Karpas-422 (cell line): ENCODE measurements around the gene HEPHL1. TPM values are rescaled to one million over a fixed set of nuclear protein-coding genes. Genes with fewer than 3 reads are reported as not detected.

Experiments
- DNase-seq: peaks from one replicate; pipeline ENCODE4 v3.0.0-alpha.2; 2015
- H2AFZ ChIP-seq: fragments of 200-600 bp; sonication (generic); 2 replicates; pipeline ENCODE4 v1.6.1; 2014; ENCODE audit warnings: antibody characterized with exemption, low read length, mixed read lengths
- H3K27ac ChIP-seq: fragments of 200-600 bp; sonication (generic); 2 replicates; pipeline ENCODE4 v1.5.1; 2014; ENCODE audit warnings: mild to moderate bottlenecking, low read length, moderate library complexity
- H3K27me3 ChIP-seq: fragments of 200-600 bp; sonication (generic); 2 replicates; pipeline ENCODE4 v1.6.1; 2014; ENCODE audit warnings: low read length, mixed read lengths
- H3K36me3 ChIP-seq: fragments of 200-600 bp; sonication (generic); 2 replicates; pipeline ENCODE4 v1.6.1; 2014; ENCODE audit warnings: low read length, mixed read lengths; ENCODE audit not compliant: insufficient read depth
- H3K4me1 ChIP-seq: fragments of 200-600 bp; sonication (generic); 2 replicates; pipeline ENCODE4 v1.6.1; 2014; ENCODE audit warnings: mild to moderate bottlenecking, low read length, mixed read lengths
- H3K4me2 ChIP-seq: fragments of 200-600 bp; sonication (generic); 2 replicates; pipeline ENCODE4 v1.6.1; 2014; ENCODE audit warnings: low read length, low read depth, mild to moderate bottlenecking; ENCODE audit not compliant: poor library complexity, severe bottlenecking
- H3K4me3 ChIP-seq: fragments of 200-600 bp; sonication (generic); 2 replicates; pipeline ENCODE4 v1.5.1; 2014; ENCODE audit warnings: mild to moderate bottlenecking, antibody characterized with exemption, low read length, mixed read lengths
- H3K79me2 ChIP-seq: fragments of 200-600 bp; sonication (generic); 2 replicates; pipeline ENCODE4 v1.6.1; 2014; ENCODE audit warnings: mild to moderate bottlenecking, low read length, mixed read lengths
- H3K9ac ChIP-seq: fragments of 200-600 bp; sonication (generic); 2 replicates; pipeline ENCODE4 v1.6.0; 2014; ENCODE audit warnings: low read length
- H3K9me2 ChIP-seq: fragments of 200-600 bp; sonication (generic), shearing (Covaris generic); replicated peaks from 2 replicates; pipeline ENCODE4 v1.6.0; 2014; ENCODE audit warnings: mild to moderate bottlenecking, low read length, moderate library complexity; ENCODE audit not compliant: insufficient read depth
- H3K9me3 ChIP-seq: fragments of 300-700, 200-600 bp; sonication (generic); 2 replicates; pipeline ENCODE4 v1.6.1; 2014; ENCODE audit warnings: low read length, mixed read lengths
- H4K20me1 ChIP-seq: fragments of 200-600 bp; sonication (generic); 2 replicates; pipeline ENCODE4 v1.6.1; 2014; ENCODE audit warnings: mild to moderate bottlenecking, antibody characterized with exemption, low read length, low read depth; ENCODE audit not compliant: insufficient read depth
- total RNA-seq: library from RNA; depleted of rRNA; stranded (reverse); fragments of >200 nt; shearing (Covaris generic); gene quantifications from 2 replicates; pipeline ENCODE4 v1.2.3, GENCODE V29; 2014; ENCODE audit warnings: low replicate concordance

HEPHL1 gene
- total RNA-seq, 1 experiment from 2014 or later: not detected

GRCh38 chr11:94062360-94062759 lies 41.2 kb downstream of the HEPHL1 start:
- Histone ChIP-seq H3K4me2 (no peak overlapping the region), H2AFZ (no peak overlapping the region), H3K4me1 (no peaks in the 10 kb centered on the region), H3K9me3 (no peaks in the 10 kb centered on the region), H3K9me2 (no peaks in the 10 kb centered on the region), H3K4me3 (no peak overlapping the region), H3K9ac (no peak overlapping the region), H3K27me3 (no peaks in the 10 kb centered on the region), H3K36me3 (no peaks in the 10 kb centered on the region), H3K79me2 (no peaks in the 10 kb centered on the region), H3K27ac (no peak overlapping the region), H4K20me1 (no peaks in the 10 kb centered on the region)
- no peak for DNase-seq

DNA sequence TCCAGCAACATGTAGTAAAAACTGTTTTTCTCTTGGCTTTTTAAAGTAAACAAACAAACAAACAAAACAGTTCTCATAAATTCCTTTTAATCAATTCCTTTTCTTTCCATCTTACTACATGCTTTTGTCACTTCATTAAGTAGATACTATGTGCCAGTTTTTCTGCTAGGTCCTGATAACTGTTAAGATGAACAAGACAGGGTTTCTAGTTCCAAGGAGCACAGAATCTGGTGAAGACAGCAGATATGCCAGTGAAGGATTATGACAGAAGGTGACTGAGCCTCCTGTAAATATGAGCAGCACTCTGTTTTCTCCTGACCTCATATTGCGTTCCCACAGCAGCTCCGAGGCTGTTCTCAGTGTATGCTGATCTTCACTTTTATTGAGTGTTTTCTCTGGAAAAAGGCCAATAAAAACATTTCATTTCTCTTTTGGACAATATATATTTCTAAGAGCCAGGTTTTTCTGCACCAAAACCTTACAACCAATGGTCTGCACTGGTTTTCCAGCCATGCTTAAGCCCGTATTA lies 45.8 kb downstream of the HEPHL1 start:
- Histone ChIP-seq H4K20me1 (no peaks in the 10 kb centered on the region), H3K36me3 (no peaks in the 10 kb centered on the region), H3K4me1 (no peaks in the 10 kb centered on the region), H3K27ac (no peak overlapping the region), H3K9me3 (no peaks in the 10 kb centered on the region), H2AFZ (no peak overlapping the region), H3K27me3 (no peaks in the 10 kb centered on the region), H3K4me3 (no peak overlapping the region), H3K4me2 (no peak overlapping the region), H3K79me2 (no peaks in the 10 kb centered on the region), H3K9me2 (no peaks in the 10 kb centered on the region), H3K9ac (no peak overlapping the region)
- DNase-seq: no peak

- Histone ChIP-seq H3K27ac (no peak overlapping the region), H4K20me1 (no peaks in the 10 kb centered on the region), H3K9ac (no peak overlapping the region), H3K4me3 (no peak overlapping the region), H2AFZ (no peak overlapping the region), H3K4me2 (no peak overlapping the region), H3K4me1 (no peaks in the 10 kb centered on the region), H3K27me3 (no peaks in the 10 kb centered on the region), H3K9me3 (no peaks in the 10 kb centered on the region), H3K9me2 (no peaks in the 10 kb centered on the region), H3K79me2 (no peaks in the 10 kb centered on the region), H3K36me3 (no peaks in the 10 kb centered on the region)
- DNase-seq: no peak
Observed at GRCh38 chr11:94068764-94069163, 47.6 kb downstream of the HEPHL1 start.

- Histone ChIP-seq H3K4me1 (no peaks in the 10 kb centered on the region), H2AFZ (no peak overlapping the region), H3K4me2 (no peak overlapping the region), H3K9me2 (no peaks in the 10 kb centered on the region), H3K36me3 (no peaks in the 10 kb centered on the region), H3K27me3 (0 out of 2 replicates have a peak, but pooled peaks cover 3% of the 10 kb centered on the region), H3K79me2 (no peaks in the 10 kb centered on the region), H3K9ac (no peak overlapping the region), H3K27ac (no peak overlapping the region), H3K4me3 (no peak overlapping the region), H3K9me3 (no peaks in the 10 kb centered on the region), H4K20me1 (no peaks in the 10 kb centered on the region)
- DNase-seq: no peak
Observed at GRCh38 chr11:94077552-94078293, 56.6 kb downstream of the HEPHL1 start.

DNA sequence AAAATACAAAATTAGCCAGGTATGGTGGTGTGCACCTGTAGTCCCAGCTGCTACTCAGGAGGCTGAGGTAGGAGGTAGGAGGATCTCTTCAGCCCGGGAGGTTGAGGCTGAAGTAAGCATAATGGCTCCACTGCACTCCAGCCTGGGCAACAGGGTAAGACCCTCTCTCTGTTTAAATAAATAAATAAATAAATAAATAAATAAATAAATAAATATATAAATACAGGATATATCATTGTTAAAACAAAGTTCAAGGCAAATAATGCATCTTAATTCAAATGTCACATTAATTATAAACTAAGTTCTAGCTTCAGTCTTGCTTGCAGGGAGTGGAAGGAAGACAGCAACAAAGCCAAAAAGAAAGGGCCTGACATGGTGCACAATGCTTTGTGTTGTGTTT lies 63.0 kb downstream of the HEPHL1 start:
- no peak overlapping the region for H3K9ac ChIP-seq
- no peak for DNase-seq
- no peaks in the 10 kb centered on the region for H3K9me2 ChIP-seq
- H3K9me3 ChIP-seq: no peaks in the 10 kb centered on the region
- no peak overlapping the region for H3K27ac ChIP-seq
- H3K4me3 ChIP-seq: no peak overlapping the region
- no peaks in the 10 kb centered on the region for H3K4me1 ChIP-seq
- H3K79me2 ChIP-seq: no peaks in the 10 kb centered on the region
- H3K4me2 ChIP-seq: no peak overlapping the region
- no peak overlapping the region for H2AFZ ChIP-seq
- no peaks in the 10 kb centered on the region for H4K20me1 ChIP-seq
- H3K27me3 ChIP-seq: no peaks in the 10 kb centered on the region
- H3K36me3 ChIP-seq: no peaks in the 10 kb centered on the region

GRCh38 chr11:94088906-94089305 lies 67.8 kb downstream of the HEPHL1 start:
- H3K9me2 ChIP-seq: no peaks in the 10 kb centered on the region
- no peaks in the 10 kb centered on the region for H3K9me3 ChIP-seq
- no peak overlapping the region for H2AFZ ChIP-seq
- H3K27me3 ChIP-seq: no peaks in the 10 kb centered on the region
- no peak overlapping the region for H3K27ac ChIP-seq
- H3K36me3 ChIP-seq: no peaks in the 10 kb centered on the region
- DNase-seq: no peak
- no peak overlapping the region for H3K4me3 ChIP-seq
- no peaks in the 10 kb centered on the region for H3K4me1 ChIP-seq
- no peaks in the 10 kb centered on the region for H4K20me1 ChIP-seq
- H3K79me2 ChIP-seq: no peaks in the 10 kb centered on the region
- no peak overlapping the region for H3K9ac ChIP-seq
- no peak overlapping the region for H3K4me2 ChIP-seq

- Histone ChIP-seq H3K4me1 (no peaks in the 10 kb centered on the region), H3K9me2 (no peaks in the 10 kb centered on the region), H3K9me3 (no peaks in the 10 kb centered on the region), H3K79me2 (no peaks in the 10 kb centered on the region), H2AFZ (no peak overlapping the region), H3K27me3 (no peaks in the 10 kb centered on the region), H4K20me1 (no peaks in the 10 kb centered on the region), H3K36me3 (no peaks in the 10 kb centered on the region), H3K4me3 (no peak overlapping the region), H3K27ac (no peak overlapping the region), H3K4me2 (no peak overlapping the region), H3K9ac (no peak overlapping the region)
- DNase-seq: no peak
Observed at GRCh38 chr11:94089341-94089740, 68.2 kb downstream of the HEPHL1 start.

DNA sequence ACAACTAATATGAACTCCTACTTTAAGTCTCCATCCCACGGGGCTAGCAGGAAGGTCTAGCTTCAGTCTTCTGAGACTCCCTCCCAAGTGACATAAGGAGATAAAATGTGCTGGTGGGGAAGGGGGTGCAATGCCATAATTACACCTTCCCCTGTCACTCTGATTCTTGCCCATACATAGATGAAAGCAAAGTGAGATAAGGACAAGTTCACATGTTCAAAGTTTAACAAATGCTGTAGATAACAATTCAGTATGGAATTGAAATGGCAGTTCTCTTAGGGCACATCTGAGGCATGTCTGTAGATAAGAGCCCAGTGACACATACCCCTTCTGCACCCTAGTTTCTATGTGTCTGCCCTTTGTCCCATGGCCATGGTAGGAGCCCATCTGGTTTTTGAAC lies 69.2 kb downstream of the HEPHL1 start:
- H3K4me1 ChIP-seq: no peaks in the 10 kb centered on the region
- H3K9ac ChIP-seq: no peak overlapping the region
- no peak for DNase-seq

More for the DNA sequence above, 69.2 kb downstream of the HEPHL1 start:
- Histone ChIP-seq H3K4me3 (no peak overlapping the region), H3K36me3 (no peaks in the 10 kb centered on the region), H4K20me1 (no peaks in the 10 kb centered on the region), H3K9me2 (no peaks in the 10 kb centered on the region), H3K27ac (no peak overlapping the region), H3K79me2 (no peaks in the 10 kb centered on the region), H3K4me2 (no peak overlapping the region), H2AFZ (no peak overlapping the region), H3K27me3 (no peaks in the 10 kb centered on the region), H3K9me3 (no peaks in the 10 kb centered on the region)
